NB4 (cell line): ENCODE results near the gene PLEKHG4.

Experiments used
- DNase-seq: peaks from one replicate; pipeline ENCODE4 v3.0.0; 2010; ENCODE audit warnings: low read depth
- H3K4me3 ChIP-seq: one replicate; pipeline ENCODE4 v1.5.1; 2011; ENCODE audit warnings: mild to moderate bottlenecking, low read depth, low read length, moderate library complexity
- CTCF ChIP-seq: IDR thresholded peaks from one replicate; pipeline ENCODE4 v1.5.1; 2012; ENCODE audit warnings: low read depth, low read length
- MAX ChIP-seq: IDR thresholded peaks from 2 replicates; pipeline ENCODE4 v1.6.1; 2011; ENCODE audit warnings: low read depth, low read length
- MYC ChIP-seq: IDR thresholded peaks from 2 replicates; pipeline ENCODE4 v1.6.1; 2011; ENCODE audit warnings: low read depth, low read length
- POLR2A ChIP-seq: IDR thresholded peaks from 2 replicates; pipeline ENCODE4 v1.6.1; 2011; ENCODE audit warnings: mild to moderate bottlenecking; ENCODE audit not compliant: insufficient read length; ENCODE audit errors: extremely low read depth

Gene PLEKHG4

GRCh38 chr16:67291461-67291860, 12.1 kb downstream of the PLEKHG4 start:
- H3K4me3 ChIP-seq, result no peak overlapping the region
- TF ChIP-seq MYC, result no peak
- TF ChIP-seq MAX, result no peak
- no peak for TF ChIP-seq CTCF
- TF ChIP-seq POLR2A, result no peak
- no peak for DNase-seq

- no peak overlapping the region for H3K4me3 ChIP-seq
- TF ChIP-seq MAX (no peak), CTCF (no peak), MYC (no peak), POLR2A (no peak)
- DNase-seq, result no peak
Observed at GRCh38 chr16:67294171-67294757, 14.9 kb downstream of the PLEKHG4 start.

- DNase-seq, result no peak
- TF ChIP-seq MYC (no peak), MAX (no peak), POLR2A (no peak), CTCF (no peak)
- no peak overlapping the region for H3K4me3 ChIP-seq
Observed at GRCh38 chr16:67294938-67295361, 15.6 kb downstream of the PLEKHG4 start.

- no peak overlapping the region for H3K4me3 ChIP-seq
- no peak for DNase-seq
- TF ChIP-seq CTCF (no peak), MAX (no peak), MYC (no peak), POLR2A (no peak)
Observed at GRCh38 chr16:67296420-67296819, 17.1 kb downstream of the PLEKHG4 start.

GRCh38 chr16:67298277-67298676, 18.9 kb downstream of the PLEKHG4 start:
- no peak for TF ChIP-seq POLR2A
- no peak for TF ChIP-seq MAX
- TF ChIP-seq MYC, result no peak
- no peak for TF ChIP-seq CTCF
- no peak overlapping the region for H3K4me3 ChIP-seq
- DNase-seq, result no peak

- TF ChIP-seq POLR2A (no peak), MYC (no peak), CTCF (no peak), MAX (no peak)
- no peak overlapping the region for H3K4me3 ChIP-seq
- no peak for DNase-seq
Observed at GRCh38 chr16:67299269-67299668, 19.9 kb downstream of the PLEKHG4 start.
